Measurements from ENCODE around the gene ARSG. TPM values are rescaled to one million over a fixed set of nuclear protein-coding genes. Genes with fewer than 3 reads are reported as not detected.
A peak's percentile ranks its signal among the peaks of the same experiment; 100 is the strongest.
"Not testable (repeated sequence)": the region's sequence is repeated elsewhere in the genome, so short reads cannot be mapped to it uniquely, and the experiment has no call there.

Gene ARSG
- total and polyA plus RNA-seq, 2 experiments from 2014 or later = 1.7 to 5.1 TPM

DNA sequence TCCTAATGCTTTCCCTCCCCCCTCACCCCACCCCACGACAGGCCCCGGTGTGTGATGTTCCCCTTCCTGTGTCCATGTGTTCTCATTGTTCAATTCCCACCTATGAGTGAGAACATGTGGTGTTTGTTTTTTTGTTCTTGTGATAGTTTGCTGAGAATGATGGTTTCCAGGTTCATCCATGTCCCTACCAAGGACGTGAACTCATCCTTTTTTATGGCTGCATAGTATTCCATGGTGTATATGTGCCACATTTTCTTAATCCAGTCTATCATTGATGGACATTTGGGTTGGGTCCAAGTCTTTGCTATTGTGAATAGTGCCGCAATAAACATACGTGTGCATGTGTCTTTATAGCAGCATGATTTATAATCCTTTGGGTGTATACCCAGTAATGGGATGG, 112.5 kb downstream of the ARSG start:
- H3K27ac Mint-ChIP-seq; H3K36me3 Mint-ChIP-seq (ENCODE audit: low read depth); H3K9me2 ChIP-seq (ENCODE audit: insufficient read depth); H3F3A ChIP-seq (replicated peaks; ENCODE audit: low read depth); DNase-seq (ENCODE audit: low spot score); ATAC-seq; H3K4me2 ChIP-seq; H3K79me2 ChIP-seq (replicated peaks; ENCODE audit: insufficient read depth); H3K27me3 Mint-ChIP-seq (ENCODE audit: insufficient read depth, low read depth, poor library complexity); H3K4me3 ChIP-seq; H3K4me1 ChIP-seq (ENCODE audit: insufficient read depth); H3K4me3 Mint-ChIP-seq; H3K36me3 ChIP-seq (ENCODE audit: insufficient read depth); H3K27me3 ChIP-seq (ENCODE audit: insufficient read depth); H4K20me1 ChIP-seq (replicated peaks; ENCODE audit: insufficient read depth); H3K27ac ChIP-seq (ENCODE audit: low read depth); H2AFZ ChIP-seq: not testable (repeated sequence)
- Mint-ChIP-seq H3K4me1 (peaks cover 21% of the 10 kb centered on the region), H3K9me3 (peaks cover 20% of the 10 kb centered on the region; the same call in 2 of the 3 replicates)

DNA sequence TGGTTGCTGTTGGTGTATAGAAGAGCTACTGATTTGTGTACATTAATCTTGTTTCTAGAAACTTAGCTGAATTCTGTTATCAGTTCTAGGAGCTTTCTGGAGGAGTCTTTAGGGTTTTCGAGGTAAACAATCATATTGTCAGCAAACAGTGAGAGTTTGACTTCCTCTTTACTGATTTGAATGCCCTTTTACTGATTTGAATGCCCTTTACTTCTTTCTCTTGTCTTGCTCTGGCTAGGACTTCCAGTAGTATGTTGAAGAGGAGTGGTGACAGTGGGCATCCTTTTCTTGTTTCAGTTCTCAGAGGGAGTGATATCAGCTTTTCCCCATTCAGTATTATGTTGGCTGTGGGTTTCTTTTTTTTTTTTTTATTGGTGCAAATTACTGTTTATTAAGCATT, 116.4 kb downstream of the ARSG start:
- H3K4me1 ChIP-seq (ENCODE audit: insufficient read depth); H3K27ac Mint-ChIP-seq; H3K4me3 ChIP-seq; DNase-seq (ENCODE audit: low spot score); H3K36me3 Mint-ChIP-seq (ENCODE audit: low read depth); ATAC-seq; H3K9me2 ChIP-seq (ENCODE audit: insufficient read depth); H3K4me2 ChIP-seq; H4K20me1 ChIP-seq (replicated peaks; ENCODE audit: insufficient read depth); H3K27me3 Mint-ChIP-seq (ENCODE audit: insufficient read depth, low read depth, poor library complexity); H2AFZ ChIP-seq; H3K4me3 Mint-ChIP-seq; H3K36me3 ChIP-seq (ENCODE audit: insufficient read depth); H3K27me3 ChIP-seq (ENCODE audit: insufficient read depth); H3F3A ChIP-seq (replicated peaks; ENCODE audit: low read depth); H3K27ac ChIP-seq (ENCODE audit: low read depth); H3K4me1 Mint-ChIP-seq; H3K79me2 ChIP-seq (replicated peaks; ENCODE audit: insufficient read depth): not testable (repeated sequence)
- peaks cover 25% of the 10 kb centered on the region for H3K9me3 Mint-ChIP-seq

DNA sequence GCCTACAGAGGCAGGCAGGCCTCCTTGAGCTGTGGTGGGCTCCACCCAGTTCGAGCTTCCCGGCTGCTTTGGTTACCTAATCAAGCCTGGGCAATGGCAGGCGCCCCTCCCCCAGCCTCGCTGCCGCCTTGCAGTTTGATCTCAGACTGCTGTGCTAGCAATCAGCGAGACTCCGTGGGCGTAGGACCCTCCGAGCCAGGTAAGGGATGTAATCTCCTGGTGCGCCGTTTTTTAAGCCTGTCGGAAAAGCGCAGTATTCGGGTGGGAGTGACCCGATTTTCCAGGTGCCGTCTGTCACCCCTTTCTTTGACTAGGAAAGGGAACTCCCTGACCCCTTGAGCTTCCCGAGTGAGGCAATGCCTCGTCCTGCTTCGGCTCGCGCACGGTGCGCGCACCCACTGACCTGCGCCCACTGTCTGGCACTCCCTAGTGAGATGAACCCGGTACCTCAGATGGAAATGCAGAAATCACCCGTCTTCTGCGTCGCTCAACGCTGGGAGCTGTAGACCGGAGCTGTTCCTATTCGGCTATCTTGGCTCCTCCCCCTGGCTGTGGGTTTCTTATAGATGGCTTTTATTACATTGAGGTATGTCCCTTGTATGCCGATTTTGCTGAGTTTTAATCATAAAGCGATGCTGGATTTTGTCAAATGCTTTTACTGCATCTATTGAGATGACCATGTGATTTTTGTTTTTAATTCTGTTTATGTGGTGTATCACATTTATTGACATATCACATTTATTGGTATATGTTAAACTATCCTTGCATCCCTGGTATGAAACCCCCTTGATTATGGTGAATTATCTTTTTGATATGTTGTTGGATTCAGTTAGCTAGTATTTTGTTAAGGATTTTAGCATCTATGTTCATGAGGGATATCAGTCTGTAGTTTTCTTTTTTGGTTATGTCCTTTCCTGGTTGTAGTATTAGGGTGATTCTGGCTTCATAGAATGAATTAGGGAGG, 122.6 kb downstream of the ARSG start:
- H3K79me2 ChIP-seq (replicated peaks; ENCODE audit: insufficient read depth); H3K4me1 ChIP-seq (ENCODE audit: insufficient read depth); H4K20me1 ChIP-seq (replicated peaks; ENCODE audit: insufficient read depth); H3K27me3 ChIP-seq (ENCODE audit: insufficient read depth); H3K36me3 ChIP-seq (ENCODE audit: insufficient read depth); H3K4me1 Mint-ChIP-seq; H3K9me2 ChIP-seq (ENCODE audit: insufficient read depth); H3K27ac ChIP-seq (ENCODE audit: low read depth); H3K27me3 Mint-ChIP-seq (ENCODE audit: insufficient read depth, low read depth, poor library complexity); H3F3A ChIP-seq (replicated peaks; ENCODE audit: low read depth): not testable (repeated sequence)
- ATAC-seq = peak; percentile 38; the same call in 1 of the 3 replicates
- peak overlapping the region; percentile 83 for H2AFZ ChIP-seq
- peak overlapping the region; percentile 94 for H3K4me3 Mint-ChIP-seq
- peak overlapping the region; percentile 67 for H3K4me2 ChIP-seq
- peak overlapping the region; percentile 70 for H3K4me3 ChIP-seq
- peak; percentile 70 for DNase-seq (ENCODE audit: low spot score)
- peaks cover 26% of the 10 kb centered on the region for H3K36me3 Mint-ChIP-seq (ENCODE audit: low read depth)
- H3K9me3 Mint-ChIP-seq = peaks cover 43% of the 10 kb centered on the region
- H3K27ac Mint-ChIP-seq = peak overlapping the region; percentile 81; the same call in 1 of the 2 replicates

DNA sequence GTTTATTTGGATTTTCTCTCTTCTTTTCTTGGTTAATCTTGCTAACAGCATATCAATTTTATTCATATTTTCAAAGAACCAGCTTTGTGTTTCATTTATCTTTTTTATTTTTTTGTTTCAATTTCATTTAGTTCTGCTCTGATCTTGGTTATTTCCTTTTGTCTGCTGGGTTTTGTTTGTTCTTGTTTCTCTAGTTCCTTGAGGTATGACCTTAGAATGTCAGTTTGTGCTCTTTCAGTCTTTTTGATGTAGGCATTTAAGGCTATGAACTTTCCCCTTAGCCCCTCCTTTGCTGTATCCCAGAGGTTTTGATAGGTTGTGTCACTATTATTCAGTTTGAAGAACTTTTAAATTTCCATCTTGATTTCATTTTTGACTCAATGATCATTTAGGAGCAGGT, 123.6 kb downstream of the ARSG start:
- not testable (repeated sequence) for ATAC-seq; H2AFZ ChIP-seq; H3K27me3 ChIP-seq (ENCODE audit: insufficient read depth); H3K4me3 ChIP-seq; H3K4me3 Mint-ChIP-seq; H3K4me2 ChIP-seq; H4K20me1 ChIP-seq (replicated peaks; ENCODE audit: insufficient read depth); H3K27me3 Mint-ChIP-seq (ENCODE audit: insufficient read depth, low read depth, poor library complexity); DNase-seq (ENCODE audit: low spot score); H3K4me1 Mint-ChIP-seq; H3K36me3 ChIP-seq (ENCODE audit: insufficient read depth); H3K9me2 ChIP-seq (ENCODE audit: insufficient read depth); H3K27ac Mint-ChIP-seq; H3F3A ChIP-seq (replicated peaks; ENCODE audit: low read depth); H3K27ac ChIP-seq (ENCODE audit: low read depth); H3K79me2 ChIP-seq (replicated peaks; ENCODE audit: insufficient read depth); H3K4me1 ChIP-seq (ENCODE audit: insufficient read depth)
- peaks cover 52% of the 10 kb centered on the region for H3K9me3 Mint-ChIP-seq
- peaks cover 36% of the 10 kb centered on the region for H3K36me3 Mint-ChIP-seq (ENCODE audit: low read depth)
